ENCODE data around the gene GSN.

- TF ChIP-seq CTCF (IDR thresholded peaks at IDR 0.05), result no peak
- TF ChIP-seq POLR2A (IDR thresholded peaks at IDR 0.05), result no peak
Observed at GRCh38 chr9:121259935-121260334, 8.0 kb upstream of the GSN start.

Measured in esophagus squamous epithelium (tissue), 4 donors.